ENCODE data around the gene MMP7. TPM values are rescaled to one million over a fixed set of nuclear protein-coding genes. Genes with fewer than 3 reads are reported as not detected.

The MMP7 gene
- polyA plus RNA-seq, 5 donors, result 0.38 to 0.84 (median 0.70) TPM; not detected in 1

Other genes with a start within 250 kb of the MMP7 start
- gene BIRC3, start 213.3 kb downstream of the MMP7 start, polyA plus RNA-seq (ENCODE audit: insufficient read depth in 1 of 5, insufficient read length in 5 of 5, low replicate concordance in 1 of 5), result 1 to 10 TPM; 2.4 to 5.1 (median 4.7) TPM
- 10 to 100 TPM; 58.5 to 82.4 (median 78.6) TPM for gene BIRC2, start 183.5 kb downstream of the MMP7 start, polyA plus RNA-seq (ENCODE audit: insufficient read depth in 1 of 5, insufficient read length in 5 of 5, low replicate concordance in 1 of 5)
- gene TMEM123, start 78.0 kb downstream of the MMP7 start, polyA plus RNA-seq (ENCODE audit: insufficient read depth in 1 of 5, insufficient read length in 5 of 5, low replicate concordance in 1 of 5), result 100 to 1,000 TPM; 203 to 398 (median 328) TPM
- gene MMP20, start 94.6 kb upstream of the MMP7 start, polyA plus RNA-seq (ENCODE audit: insufficient read depth in 1 of 5, insufficient read length in 5 of 5, low replicate concordance in 1 of 5), result not detected
- not detected for gene MMP27, start 175.0 kb upstream of the MMP7 start, polyA plus RNA-seq (ENCODE audit: insufficient read depth in 1 of 5, insufficient read length in 5 of 5, low replicate concordance in 1 of 5)
- under 1 TPM in 4 of 5 donors, not detected in 1; 0.05 to 0.26 (median 0.16) TPM for gene MMP8, start 194.2 kb upstream of the MMP7 start, polyA plus RNA-seq (ENCODE audit: insufficient read depth in 1 of 5, insufficient read length in 5 of 5, low replicate concordance in 1 of 5)
- 1 to 10 TPM in 3 of 5 donors, under 1 TPM in 2; 0.45 to 2.4 (median 1.8) TPM for gene MMP10, start 249.9 kb upstream of the MMP7 start, polyA plus RNA-seq (ENCODE audit: insufficient read depth in 1 of 5, insufficient read length in 5 of 5, low replicate concordance in 1 of 5)

Data from right lung (tissue), 5 donors.